Breast epithelium (tissue), 3 donors: ENCODE data around the gene APOC1. TPM values are rescaled to one million over a fixed set of nuclear protein-coding genes. Genes with fewer than 3 reads are reported as not detected.

ENCODE experiments used
- total RNA-seq, 3 donors: library from RNA; depleted of rRNA; stranded (reverse); fragments of >200 nt; gene quantifications; one replicate each; pipeline ENCODE4 v1.1.0, GENCODE V29; 2016

Gene APOC1
- total RNA-seq, 3 donors from 2014 or later: 59.0 to 285 (median 78.7) TPM

Other genes with a start within 250 kb of the APOC1 start
- 1 to 10 TPM in 2 of 3 donors, under 1 TPM in 1; 0.96 to 5.3 (median 4.9) TPM for gene CEACAM19, start 243.1 kb upstream of the APOC1 start, total RNA-seq
- gene CEACAM16, start 215.5 kb upstream of the APOC1 start, total RNA-seq: not detected
- 10 to 100 TPM in 2 of 3 donors, 1 to 10 TPM in 1; 4.3 to 37.6 (median 34.4) TPM for gene BCL3, start 165.9 kb upstream of the APOC1 start, total RNA-seq
- 10 to 100 TPM in 2 of 3 donors, not detected in 1; 15.7 to 18.1 TPM for gene CBLC, start 136.7 kb upstream of the APOC1 start, total RNA-seq
- 100 to 1,000 TPM in 1 of 3 donors, 10 to 100 TPM in 2; 17.1 to 102 (median 75.4) TPM for gene BCAM, start 105.5 kb upstream of the APOC1 start, total RNA-seq
- gene NECTIN2, start 68.3 kb upstream of the APOC1 start, total RNA-seq: 100 to 1,000 TPM in 1 of 3 donors, 10 to 100 TPM in 2; 28.0 to 114 (median 86.6) TPM
- gene TOMM40, start 23.4 kb upstream of the APOC1 start, total RNA-seq: 10 to 100 TPM; 32.9 to 48.2 (median 39.7) TPM
- 1,000 to 10,000 TPM in 2 of 3 donors, 100 to 1,000 TPM in 1; 439 to 1,162 (median 1,092) TPM for gene APOE, start 8.8 kb upstream of the APOC1 start, total RNA-seq
- gene APOC4, start 27.6 kb downstream of the APOC1 start, total RNA-seq: not detected
- 10 to 100 TPM in 1 of 3 donors, under 1 TPM in 1, not detected in 1; 0.48 to 10.7 TPM for gene APOC2, start 31.4 kb downstream of the APOC1 start, total RNA-seq
- 10 to 100 TPM; 42.0 to 70.5 (median 60.2) TPM for gene CLPTM1, start 40.8 kb downstream of the APOC1 start, total RNA-seq
- gene RELB, start 86.9 kb downstream of the APOC1 start, total RNA-seq: 10 to 100 TPM in 1 of 3 donors, 1 to 10 TPM in 2; 5.8 to 12.5 (median 8.2) TPM
- 10 to 100 TPM; 49.9 to 80.3 (median 57.0) TPM for gene CLASRP, start 124.4 kb downstream of the APOC1 start, total RNA-seq
- gene ZNF296, start 161.9 kb downstream of the APOC1 start, total RNA-seq: 1 to 10 TPM in 2 of 3 donors, under 1 TPM in 1; 0.98 to 1.9 (median 1.3) TPM
- gene GEMIN7, start 164.7 kb downstream of the APOC1 start, total RNA-seq: 10 to 100 TPM; 21.3 to 35.1 (median 22.1) TPM
- 10 to 100 TPM; 18.6 to 50.8 (median 33.8) TPM for gene PPP1R37, start 178.6 kb downstream of the APOC1 start, total RNA-seq
- 1 to 10 TPM in 2 of 3 donors, under 1 TPM in 1; 0.16 to 1.3 (median 1.0) TPM for gene NKPD1, start 246.4 kb downstream of the APOC1 start, total RNA-seq